ENCODE results near the gene POLR1A. TPM values are rescaled to one million over a fixed set of nuclear protein-coding genes. Genes with fewer than 3 reads are reported as not detected.

Gene POLR1A
- polyA plus RNA-seq, 3 donors = 0.45 to 2.1 (median 1.6) TPM

DNA sequence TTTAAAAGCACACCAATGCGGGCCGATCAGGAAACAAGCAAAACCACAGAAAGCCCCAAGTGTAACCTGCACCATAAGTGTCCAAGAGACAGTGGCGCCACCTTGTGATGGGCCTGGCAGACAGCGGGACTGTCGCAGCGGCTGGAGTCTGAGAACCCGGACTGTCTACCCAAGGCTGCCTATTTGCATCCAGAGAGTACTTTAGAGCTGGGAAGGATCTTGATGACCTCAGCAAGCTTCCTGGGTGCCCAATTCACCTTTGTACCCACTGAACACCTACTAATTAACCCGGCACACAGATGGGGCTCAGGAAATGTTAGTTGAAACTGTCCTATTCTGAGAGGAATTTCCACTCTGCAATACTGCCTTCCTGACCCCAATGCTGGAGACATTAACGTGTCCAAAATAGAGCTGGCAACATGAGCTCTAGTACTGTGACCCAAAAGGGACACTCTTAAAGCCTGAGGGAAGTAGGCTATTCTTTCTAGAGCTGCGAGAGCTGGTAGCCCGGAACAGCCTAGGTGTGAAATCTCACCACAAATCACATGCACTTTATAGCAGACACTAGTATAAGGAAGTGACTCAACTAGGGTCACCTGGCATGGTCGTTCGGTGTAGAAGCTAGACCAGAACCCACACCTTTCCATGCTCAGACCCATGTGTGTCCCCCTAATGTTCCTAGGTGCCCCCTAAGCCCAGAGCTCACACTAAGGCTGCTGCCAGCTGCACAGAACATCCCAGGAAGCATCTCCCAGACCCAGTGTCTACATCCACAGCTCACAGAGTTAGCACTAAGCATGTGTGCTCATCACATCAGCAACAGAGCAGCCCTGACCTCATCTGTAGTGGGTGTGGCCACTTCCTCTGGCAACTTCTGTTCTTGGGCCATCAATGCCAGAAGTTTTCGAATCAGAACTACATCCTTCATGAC is 25.4 kb downstream of the POLR1A start:
- WGBS (ENCODE audit: insufficient coverage) = 19% methylated on average over 8 of the region's 14 CpGs
- Mint-ChIP-seq H3K9me3 (no peaks in the 10 kb centered on the region), H3K4me1 (peaks cover 20% of the 10 kb centered on the region), H3K36me3 (peaks cover 48 to 50% of the 10 kb centered on the region in 2 donors), H3K4me3 (peak overlapping the region in 1 of 2 donors; percentile 60), H3K27me3 (ENCODE audit: low read depth in 3 of 3) (peaks cover 0 to 2% (median 0%) of the 10 kb centered on the region in 3 donors), H3K27ac (peak overlapping the region; percentile 95 to 98 (median 98))
- TF ChIP-seq CTCF (IDR thresholded peaks at IDR 0.05) = peak; percentile 85
- intact Hi-C loops (cut with micrococcal nuclease) = loop anchor here (1.0 to 5.0 kb wide), 3 partner anchors 193 to 254 kb away; partner anchors contain the start of gene ST3GAL5 (in 2 of the 2)
- Histone ChIP-seq H3K27ac (ENCODE audit: low read depth in 1 of 2, low read length in 2 of 2) (peak overlapping the region; percentile 43 to 76), H3K79me2 (ENCODE audit: insufficient read depth, low read length) (no peaks in the 10 kb centered on the region), H3K9me3 (replicated peaks in 1 of 2; ENCODE audit: control insufficient read depth in 1 of 2, insufficient read depth in 1 of 2, low read length in 2 of 2) (no peaks in the 10 kb centered on the region), H3K36me3 (replicated peaks in 1 of 2; ENCODE audit: control insufficient read depth in 1 of 2, insufficient read depth in 2 of 2, low read length in 2 of 2) (peaks cover 16 to 37% of the 10 kb centered on the region in 2 donors), H3K27me3 (ENCODE audit: control insufficient read depth in 2 of 2, insufficient read depth in 2 of 2, low read length in 2 of 2) (no peaks in the 10 kb centered on the region), H3K9ac (ENCODE audit: insufficient read depth, low read length, poor library complexity, severe bottlenecking) (no peak overlapping the region), H2AFZ (ENCODE audit: insufficient read depth, low read depth, low read length, poor library complexity, severe bottlenecking) (peak overlapping the region; percentile 10), H3K4me1 (ENCODE audit: control insufficient read depth in 1 of 2, insufficient read depth in 2 of 2, low read length in 2 of 2) (peaks cover 15 to 16% of the 10 kb centered on the region in 2 donors), H3K4me2 (replicated peaks; ENCODE audit: extremely low read depth, low read length, poor library complexity, severe bottlenecking) (peak overlapping the region; percentile 1), H4K20me1 (ENCODE audit: insufficient read depth, low read length) (no peaks in the 10 kb centered on the region), H3K4me3 (replicated peaks in 1 of 3; ENCODE audit: low read depth in 2 of 3, low read length in 3 of 3) (no peak overlapping the region)
- peak; percentile 75 to 79 (median 77) for DNase-seq

GRCh38 chr2:86078774-86079545 is 26.7 kb downstream of the POLR1A start:
- no peak overlapping the region for H2AFZ ChIP-seq (ENCODE audit: insufficient read depth, low read depth, low read length, poor library complexity, severe bottlenecking)
- Mint-ChIP-seq H3K27ac (peak overlapping the region in 5 of 7 donors; percentile 50 to 85 (median 73)), H3K4me3 (no peak overlapping the region), H3K36me3 (peaks cover 52 to 54% of the 10 kb centered on the region in 2 donors), H3K4me1 (peaks cover 21% of the 10 kb centered on the region), H3K27me3 (ENCODE audit: low read depth in 3 of 3) (peaks cover 0 to 2% (median 0%) of the 10 kb centered on the region in 3 donors), H3K9me3 (no peaks in the 10 kb centered on the region)
- peaks cover 22 to 43% of the 10 kb centered on the region in 2 donors for H3K36me3 ChIP-seq (replicated peaks in 1 of 2; ENCODE audit: control insufficient read depth in 1 of 2, insufficient read depth in 2 of 2, low read length in 2 of 2)
- DNase-seq = peak; percentile 37 to 56 (median 52)
- peaks cover 15 to 16% of the 10 kb centered on the region in 2 donors for H3K4me1 ChIP-seq (ENCODE audit: control insufficient read depth in 1 of 2, insufficient read depth in 2 of 2, low read length in 2 of 2)
- H3K27me3 ChIP-seq (ENCODE audit: control insufficient read depth in 2 of 2, insufficient read depth in 2 of 2, low read length in 2 of 2) = no peaks in the 10 kb centered on the region
- no peaks in the 10 kb centered on the region for H3K79me2 ChIP-seq (ENCODE audit: insufficient read depth, low read length)
- no peak overlapping the region for H3K9ac ChIP-seq (ENCODE audit: insufficient read depth, low read length, poor library complexity, severe bottlenecking)
- intact Hi-C loops (cut with micrococcal nuclease) = loop anchor here (1.0 to 5.0 kb wide), 3 partner anchors 192 to 253 kb away; partner anchors contain the start of gene ST3GAL5 (in 1 of the 2)
- H3K4me3 ChIP-seq (replicated peaks in 1 of 3; ENCODE audit: low read depth in 2 of 3, low read length in 3 of 3) = no peak overlapping the region
- peak; percentile 61 for TF ChIP-seq CTCF (IDR thresholded peaks at IDR 0.05)
- H3K9me3 ChIP-seq (replicated peaks in 1 of 2; ENCODE audit: control insufficient read depth in 1 of 2, insufficient read depth in 1 of 2, low read length in 2 of 2) = no peaks in the 10 kb centered on the region
- no peak overlapping the region for H3K27ac ChIP-seq (ENCODE audit: low read depth in 1 of 2, low read length in 2 of 2)
- WGBS (ENCODE audit: insufficient coverage) = 52% methylated on average over 4 of the region's 7 CpGs
- no peak overlapping the region for H3K4me2 ChIP-seq (replicated peaks; ENCODE audit: extremely low read depth, low read length, poor library complexity, severe bottlenecking)
- H4K20me1 ChIP-seq (ENCODE audit: insufficient read depth, low read length) = no peaks in the 10 kb centered on the region
